HG03139 (cell line): ENCODE data around the gene TMCC2.
"Not testable (repeated sequence)": the region's sequence is repeated elsewhere in the genome, so short reads cannot be mapped to it uniquely, and the experiment has no call there.

Experiments
- ATAC-seq: cut with Tn5 transposase; IDR thresholded peaks from one replicate; pipeline ENCODE4 v1.9.1; 2021; ENCODE audit not compliant: unreplicated experiment

TMCC2 gene

DNA sequence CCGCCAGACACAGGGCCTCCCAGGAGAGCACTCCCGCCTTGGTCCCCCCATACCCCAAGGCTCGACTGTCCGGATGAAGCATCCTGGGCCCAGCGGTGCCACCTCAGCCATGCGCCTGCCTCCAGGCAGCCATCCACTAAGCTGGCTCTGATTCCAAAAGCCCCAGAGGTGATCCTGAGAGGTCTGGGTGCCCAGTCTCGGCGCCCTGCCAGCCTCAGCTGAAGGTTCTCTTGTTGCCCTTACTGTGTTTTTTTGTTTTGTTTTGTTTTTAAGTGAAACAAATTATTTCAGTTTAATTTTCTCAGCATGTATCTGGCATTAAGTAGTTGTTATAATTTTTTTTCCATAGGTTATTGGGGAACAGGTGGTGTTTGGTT lies 48.9 kb downstream of the TMCC2 start:
- ATAC-seq = no peak

DNA sequence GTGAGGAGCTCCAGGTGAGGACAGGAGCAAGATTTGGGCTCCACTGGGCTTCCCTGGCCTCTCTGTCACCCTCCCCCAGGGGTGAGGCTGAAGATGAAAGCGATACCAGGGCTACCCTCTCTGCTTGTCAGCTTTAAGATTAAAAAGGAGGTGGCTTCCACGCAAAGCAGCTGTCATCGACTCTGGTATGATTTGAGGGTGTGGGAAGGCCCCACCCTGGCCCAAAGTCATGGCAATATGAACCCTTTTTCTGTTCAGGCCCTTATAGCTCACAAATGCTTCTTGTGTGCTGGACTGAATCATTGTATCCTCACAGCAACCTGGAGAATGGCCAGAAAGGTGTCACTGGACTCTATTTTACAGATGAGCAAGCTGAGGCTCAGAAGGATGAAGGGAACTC lies 52.2 kb downstream of the TMCC2 start:
- ATAC-seq = no peak

DNA sequence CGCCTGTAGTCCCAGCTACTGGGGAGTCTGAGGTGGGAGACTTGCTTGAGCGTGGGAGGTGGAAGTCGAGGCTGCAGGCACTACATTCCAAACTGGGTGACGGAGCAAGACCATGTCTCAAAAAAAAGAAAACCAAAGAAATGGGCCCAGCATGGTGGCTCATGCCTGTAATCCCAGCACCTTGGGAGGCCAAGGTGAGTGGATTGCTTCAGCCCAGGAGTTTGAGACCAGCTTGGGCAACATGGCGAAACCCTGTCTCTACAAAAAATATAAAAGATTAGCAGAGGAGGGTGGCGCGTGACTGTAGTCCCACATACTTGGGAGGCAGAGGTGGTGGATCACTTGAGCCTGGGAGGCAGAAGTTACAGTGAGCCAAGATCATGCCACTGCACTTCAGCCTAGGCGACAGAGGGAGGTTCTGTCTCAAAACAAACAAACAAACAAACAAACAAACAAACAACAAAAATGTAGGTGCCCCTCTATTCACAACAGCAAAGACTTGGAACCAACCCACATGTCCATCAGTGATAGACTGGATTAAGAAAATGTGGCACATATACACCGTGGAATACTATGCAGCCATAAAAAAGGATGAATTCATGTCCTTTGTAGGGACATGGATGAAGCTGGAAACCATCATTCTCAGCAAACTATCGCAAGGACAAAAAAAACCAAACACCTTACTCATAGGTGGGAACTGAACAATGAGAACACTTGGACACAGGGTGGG lies 53.1 kb downstream of the TMCC2 start:
- ATAC-seq = not testable (repeated sequence)

DNA sequence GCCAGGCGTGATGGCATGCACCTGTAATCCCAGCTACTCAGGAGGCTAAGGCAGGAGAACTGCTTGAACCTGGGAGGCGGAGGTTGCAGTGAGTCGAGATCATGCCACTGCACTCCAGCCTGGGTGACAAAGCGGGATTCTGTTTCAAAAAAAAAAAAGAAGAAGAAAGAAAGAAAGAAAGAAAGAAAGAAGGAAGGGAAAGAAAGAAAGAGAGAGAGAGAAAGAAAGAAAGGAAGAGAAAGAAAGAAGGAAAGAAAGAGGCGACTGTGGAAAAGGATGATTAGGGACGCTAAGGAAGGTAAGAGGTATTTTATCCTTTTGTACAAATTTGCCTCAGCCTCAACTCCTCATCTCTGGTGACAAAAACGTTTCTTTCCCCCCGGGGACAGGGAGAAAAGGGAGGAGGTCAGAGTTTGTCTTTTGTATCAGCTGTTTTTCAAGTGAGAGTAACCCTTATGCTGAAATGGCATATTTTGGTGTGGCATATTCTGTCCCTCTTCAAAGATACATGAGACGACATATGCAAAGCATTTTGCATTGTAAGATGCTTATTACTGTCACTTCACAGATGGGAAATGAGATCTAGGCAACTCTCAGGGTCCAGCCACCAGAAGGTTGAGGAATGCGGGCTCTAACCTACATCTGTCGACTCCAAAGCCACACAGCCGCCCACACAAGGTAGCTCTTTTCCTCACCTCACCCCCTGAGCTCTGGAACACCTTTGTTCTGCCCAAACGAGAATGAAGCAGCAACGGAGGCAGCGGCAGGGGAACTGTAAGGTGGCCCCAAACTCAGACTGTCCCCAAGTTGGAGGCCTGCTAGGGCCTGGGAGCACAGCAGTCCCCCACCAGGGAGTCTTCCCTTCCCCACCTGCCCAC lies 55.8 kb downstream of the TMCC2 start:
- no peak for ATAC-seq

DNA sequence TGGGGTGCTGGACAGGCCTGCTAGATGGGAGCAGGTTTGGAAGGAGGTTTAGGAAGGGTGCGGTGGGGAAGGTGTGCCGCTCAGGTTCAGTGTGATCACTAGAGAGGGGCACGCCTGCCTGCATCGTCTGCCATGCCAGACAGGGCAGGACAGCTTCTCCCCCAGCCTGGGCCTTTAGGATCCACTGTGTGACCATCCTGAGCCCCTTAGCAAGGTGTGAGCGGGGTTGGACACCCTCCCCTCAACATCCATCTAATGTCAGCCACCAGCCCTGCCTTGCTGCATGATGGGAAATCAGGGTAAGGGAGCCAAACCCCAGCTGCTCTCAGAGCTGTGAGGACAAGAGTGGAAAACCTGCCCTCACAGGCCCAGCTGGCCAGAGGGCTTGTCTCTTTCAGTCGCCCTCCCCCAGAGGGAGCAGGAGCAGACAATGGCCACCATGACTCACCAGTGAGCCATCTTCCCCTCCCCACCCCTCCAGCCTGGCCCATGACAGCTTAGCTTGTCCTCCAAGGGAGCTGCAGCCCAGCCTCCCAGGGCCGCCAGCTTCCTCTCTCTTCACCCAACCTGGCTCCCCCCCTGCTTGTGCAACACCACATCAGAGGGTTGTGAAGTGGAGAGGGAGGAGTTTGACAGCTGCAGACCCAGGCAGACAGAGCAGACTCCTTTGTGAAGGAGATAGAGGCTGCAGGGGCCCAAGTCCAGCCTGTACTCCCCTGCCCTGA lies 56.8 kb downstream of the TMCC2 start:
- ATAC-seq = no peak

DNA sequence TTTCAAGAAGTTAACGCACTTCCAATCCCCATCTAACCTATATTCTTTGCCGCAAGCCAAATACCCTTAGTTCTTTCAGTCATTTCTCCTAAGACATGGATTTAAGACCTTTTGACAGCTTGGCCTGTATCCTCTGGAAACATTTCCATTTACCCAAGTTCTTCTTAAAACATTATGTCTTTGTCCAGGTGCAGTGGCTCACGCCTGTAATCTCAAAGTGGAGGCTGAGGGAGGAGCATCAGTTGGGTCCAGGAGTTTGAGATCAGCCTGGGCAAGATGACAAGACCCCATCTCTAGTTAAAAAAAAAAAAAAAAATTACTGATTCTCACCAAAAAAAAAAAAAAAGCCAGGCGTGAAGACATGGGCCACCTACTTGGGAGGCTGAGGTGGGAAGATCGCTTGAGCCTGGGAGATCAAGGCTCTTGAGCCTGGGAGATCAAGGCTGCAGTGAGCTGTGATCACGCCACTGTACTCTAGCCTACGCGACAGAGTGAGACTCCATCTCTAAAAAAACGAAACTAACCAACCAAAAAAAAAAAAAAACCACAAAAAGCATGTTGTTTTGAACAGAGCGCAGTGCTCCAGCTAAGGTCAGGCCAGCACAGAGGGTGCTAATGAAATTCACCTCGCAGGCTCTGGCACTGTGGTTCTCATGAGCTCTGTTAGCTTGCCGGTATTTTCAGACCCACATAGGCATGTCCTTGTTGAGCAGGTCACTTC lies 57.8 kb downstream of the TMCC2 start:
- no peak for ATAC-seq

DNA sequence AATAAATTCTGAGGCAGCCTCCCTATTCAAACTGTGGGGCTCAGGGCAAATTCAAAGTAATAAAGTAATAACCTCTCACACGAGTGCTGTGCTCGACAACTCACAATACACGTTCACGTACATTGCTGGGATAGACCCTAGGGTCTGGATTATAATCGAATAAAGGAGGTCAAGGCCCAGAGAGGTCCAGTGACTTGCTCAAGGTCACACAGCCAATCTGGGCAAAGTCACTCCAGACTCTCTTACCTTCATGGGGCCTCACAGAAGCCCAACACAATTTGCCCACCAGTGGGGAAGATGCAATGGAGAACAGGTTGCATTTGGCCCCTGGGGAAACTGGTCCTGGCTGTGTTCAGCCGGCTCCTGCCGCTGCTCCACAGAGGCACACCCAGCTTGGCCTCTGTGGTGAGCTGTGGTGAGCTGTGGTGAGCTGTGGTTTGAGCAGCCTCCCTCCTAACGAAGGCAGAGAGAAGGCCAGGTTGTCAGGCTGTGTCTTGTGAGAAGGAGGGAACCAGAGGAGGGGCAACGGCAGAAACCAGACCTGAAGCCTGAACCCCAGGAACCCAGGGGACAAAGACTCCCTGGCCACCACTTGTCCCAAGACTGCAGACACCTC lies 58.7 kb downstream of the TMCC2 start:
- peak; percentile 41 for ATAC-seq

DNA sequence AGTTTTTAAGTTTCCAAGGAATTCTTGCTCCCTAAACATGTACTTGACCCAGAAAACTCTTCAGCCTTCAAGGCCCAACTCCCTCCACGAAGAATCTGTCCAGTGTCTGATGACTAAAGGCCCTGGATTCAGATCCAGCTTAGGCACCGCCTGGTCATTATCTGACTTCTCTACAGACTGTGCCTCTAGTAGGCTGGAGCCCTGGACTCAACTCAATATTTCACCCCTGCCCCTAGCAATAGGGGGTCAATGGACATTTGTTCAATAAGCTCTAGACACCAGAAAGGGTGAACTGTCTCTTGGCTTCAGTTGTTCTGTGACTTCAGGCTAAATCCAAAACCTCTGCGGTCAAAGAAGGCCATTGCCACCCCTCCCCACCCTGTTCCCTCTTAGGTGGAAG lies 59.3 kb downstream of the TMCC2 start:
- no peak for ATAC-seq

DNA sequence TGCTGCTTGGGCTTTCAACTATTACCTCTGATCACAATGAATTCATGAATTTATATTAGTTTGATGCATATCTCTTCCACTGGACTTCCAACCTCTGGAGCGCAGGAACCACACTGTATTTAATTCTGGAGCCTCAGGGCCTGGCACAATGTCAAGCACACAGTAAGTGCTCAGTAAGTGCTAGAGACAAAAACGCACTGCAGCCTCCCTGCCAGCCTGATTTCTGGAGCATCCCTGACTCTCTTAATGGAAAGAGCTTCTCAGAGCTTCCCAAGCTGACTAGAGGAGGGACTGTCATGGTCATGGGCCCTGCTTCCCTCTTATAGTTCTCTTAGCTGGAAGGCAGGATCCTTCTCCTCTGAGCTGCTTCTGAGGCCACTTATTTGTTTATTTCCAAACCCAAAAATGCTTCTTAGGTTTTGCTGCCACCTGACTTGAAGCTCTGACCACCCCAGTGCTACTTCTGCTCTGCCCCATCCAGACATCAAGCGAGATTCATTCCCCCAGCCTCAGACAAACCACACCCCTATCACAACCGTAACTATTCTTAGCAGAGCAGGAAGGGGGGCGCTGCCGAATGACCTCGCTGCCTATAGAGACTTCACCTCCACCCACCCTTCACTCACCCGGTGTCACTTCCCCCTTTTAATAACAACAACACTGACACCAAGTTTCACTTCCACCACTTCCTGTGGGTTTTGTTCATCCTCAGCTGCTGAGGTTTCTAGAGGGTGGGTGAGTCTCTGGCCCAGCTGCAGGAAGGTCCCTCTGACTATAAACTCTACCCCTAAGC lies 60.2 kb downstream of the TMCC2 start:
- ATAC-seq = peak; percentile 70

DNA sequence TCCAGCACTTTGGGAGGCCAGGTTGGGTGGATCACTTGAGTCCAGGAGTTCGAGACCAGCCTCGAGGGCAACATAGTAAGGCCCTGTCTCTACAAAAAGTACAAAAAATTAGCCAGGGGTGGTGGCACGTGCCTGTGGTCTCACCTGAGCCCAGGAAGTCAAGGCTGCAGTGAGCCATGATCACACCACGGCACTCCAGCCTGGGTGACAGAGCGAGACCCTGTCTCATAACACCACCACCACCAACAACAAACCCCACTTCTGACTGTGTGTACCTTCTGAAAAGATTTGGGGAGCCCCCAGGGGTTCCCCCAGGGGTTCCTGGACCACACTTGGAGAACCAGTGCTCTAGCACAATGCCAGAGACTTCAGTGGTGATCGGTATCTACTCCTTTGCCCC lies 63.9 kb downstream of the TMCC2 start:
- ATAC-seq = no peak

DNA sequence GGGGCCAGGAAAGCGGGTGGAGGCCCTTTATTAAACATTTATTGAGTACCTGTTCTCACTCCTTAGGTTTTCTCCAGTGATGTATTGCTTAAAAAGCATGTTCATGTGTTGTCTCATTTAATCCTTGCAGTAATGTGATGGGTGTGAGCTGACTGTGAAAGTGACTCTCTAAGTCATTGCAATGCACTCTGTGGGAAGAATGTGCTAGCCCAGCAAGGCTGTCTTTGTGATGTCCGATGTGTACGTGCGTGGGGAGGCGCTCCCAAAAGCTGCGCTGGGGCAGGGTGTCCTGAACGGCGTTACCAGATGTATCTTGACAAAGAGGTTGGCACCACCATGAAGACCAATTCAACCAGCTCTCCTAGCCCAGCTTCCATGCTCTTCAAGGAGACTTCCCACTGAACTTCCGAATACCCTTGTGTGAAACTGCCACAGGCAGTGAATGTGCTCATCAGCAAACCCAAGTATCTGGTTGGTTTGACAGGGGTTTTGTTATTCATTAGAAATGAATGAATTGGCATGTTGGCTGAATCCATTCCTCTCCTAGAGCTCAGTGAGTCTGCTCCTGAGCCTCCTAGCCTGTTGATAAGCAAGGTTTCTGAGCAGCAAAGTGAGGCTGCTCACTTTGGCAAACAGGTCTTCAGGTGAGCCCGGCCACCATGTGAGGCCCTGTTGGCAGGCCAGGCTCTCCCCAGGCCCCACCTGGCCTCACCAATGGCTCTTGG lies 65.8 kb downstream of the TMCC2 start:
- no peak for ATAC-seq

DNA sequence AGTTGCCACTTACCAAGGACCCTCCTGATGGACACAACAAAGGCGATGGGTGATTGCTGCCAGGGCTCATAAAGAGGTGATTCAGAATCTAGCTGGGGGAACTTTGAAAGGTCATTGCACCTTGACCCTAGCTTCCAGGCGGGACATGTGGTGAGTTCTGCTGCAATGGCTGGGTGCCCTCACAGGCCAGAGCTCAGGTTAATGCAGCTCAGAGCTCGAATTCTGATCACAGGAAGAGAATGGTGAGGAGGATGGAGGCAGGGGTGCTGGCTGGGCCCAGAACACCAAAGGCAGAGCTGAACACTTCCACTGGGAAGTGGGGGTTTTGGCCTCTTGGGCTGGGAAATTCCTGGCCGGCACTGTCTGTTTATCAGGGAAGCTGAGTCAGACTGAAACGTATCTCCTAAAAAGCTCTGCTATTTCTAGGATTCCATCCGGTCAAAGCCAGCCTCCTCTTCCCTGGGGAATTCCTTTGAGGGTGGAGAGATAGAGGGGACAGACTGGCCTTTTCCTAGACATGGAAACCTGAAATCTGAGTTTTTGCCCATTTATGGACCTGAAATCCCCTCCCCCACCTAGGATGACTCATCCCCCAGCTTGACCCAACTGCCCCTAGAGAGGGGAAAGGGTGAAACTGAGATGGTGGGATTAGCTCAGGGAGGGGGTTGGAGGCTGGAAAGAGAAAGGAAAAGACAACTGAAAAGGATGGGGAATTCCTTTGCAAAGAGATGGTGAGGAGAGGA lies 66.6 kb downstream of the TMCC2 start:
- ATAC-seq = no peak

DNA sequence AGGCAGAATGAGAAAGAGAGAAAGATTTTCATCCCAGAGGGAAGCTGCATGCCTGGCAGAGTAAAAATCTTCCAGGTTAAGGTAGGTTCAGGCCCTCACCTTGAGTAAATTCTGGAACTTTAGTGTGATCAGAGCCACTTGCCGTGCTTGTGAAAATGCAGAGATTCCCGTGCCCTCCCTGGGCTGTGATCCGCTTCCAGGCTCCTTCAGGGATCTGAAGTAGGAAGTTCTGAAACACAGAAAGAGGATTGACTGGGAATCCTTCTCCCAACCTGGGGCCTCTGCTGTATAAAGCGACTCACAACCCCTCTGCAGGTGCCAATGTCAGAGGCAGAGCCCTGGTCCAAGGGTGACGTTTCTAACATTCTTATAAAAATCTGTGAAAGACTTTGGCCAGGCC lies 67.2 kb downstream of the TMCC2 start:
- no peak for ATAC-seq

DNA sequence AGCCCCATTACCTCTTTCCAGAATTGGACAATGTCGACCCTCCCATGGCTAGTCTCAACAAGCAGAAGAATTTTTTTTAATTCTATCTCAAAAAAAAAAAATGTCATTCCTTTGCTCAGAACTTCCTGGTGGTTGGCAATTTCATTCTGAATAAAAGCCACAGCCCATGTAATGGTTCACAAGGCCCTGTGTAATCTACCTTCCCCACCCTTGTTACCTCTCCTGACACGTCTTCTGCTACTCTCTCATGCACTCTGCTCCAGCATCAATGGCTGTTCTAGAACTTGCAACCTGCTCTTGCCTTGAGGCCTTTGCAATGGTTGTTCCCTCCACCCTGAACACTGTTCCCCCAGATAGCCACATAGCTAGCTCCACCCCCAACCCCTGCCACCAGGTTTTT lies 68.4 kb downstream of the TMCC2 start:
- no peak for ATAC-seq

DNA sequence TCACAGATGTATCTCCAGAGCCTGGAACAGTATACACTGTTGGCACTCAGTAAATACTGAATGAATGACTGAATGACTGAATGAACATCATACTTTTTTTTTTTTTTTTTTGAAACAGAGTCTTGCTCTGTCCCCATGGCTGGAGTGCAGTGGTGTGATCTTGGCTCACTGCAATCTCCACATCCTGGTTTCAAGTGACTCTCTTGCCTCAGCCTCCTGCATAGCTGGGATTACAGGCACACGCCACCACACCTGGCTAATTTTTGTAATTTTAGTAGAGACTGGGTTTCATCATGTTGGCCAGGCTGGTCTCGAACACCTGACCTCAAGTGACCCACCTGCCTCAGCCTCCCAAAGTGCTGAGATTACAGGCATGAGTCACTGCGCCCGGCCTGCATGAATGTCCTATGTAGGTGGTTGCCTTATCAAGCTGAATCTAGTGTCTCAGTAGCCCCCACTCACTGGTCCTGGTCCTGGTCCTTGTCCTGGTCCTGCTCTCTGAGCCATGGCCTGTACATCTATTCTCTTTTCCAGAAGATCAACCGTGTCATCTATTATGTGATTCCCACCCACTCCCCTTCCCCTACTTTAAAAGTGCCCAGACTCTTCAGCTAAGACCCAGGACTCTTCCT lies 69.9 kb downstream of the TMCC2 start:
- not testable (repeated sequence) for ATAC-seq

DNA sequence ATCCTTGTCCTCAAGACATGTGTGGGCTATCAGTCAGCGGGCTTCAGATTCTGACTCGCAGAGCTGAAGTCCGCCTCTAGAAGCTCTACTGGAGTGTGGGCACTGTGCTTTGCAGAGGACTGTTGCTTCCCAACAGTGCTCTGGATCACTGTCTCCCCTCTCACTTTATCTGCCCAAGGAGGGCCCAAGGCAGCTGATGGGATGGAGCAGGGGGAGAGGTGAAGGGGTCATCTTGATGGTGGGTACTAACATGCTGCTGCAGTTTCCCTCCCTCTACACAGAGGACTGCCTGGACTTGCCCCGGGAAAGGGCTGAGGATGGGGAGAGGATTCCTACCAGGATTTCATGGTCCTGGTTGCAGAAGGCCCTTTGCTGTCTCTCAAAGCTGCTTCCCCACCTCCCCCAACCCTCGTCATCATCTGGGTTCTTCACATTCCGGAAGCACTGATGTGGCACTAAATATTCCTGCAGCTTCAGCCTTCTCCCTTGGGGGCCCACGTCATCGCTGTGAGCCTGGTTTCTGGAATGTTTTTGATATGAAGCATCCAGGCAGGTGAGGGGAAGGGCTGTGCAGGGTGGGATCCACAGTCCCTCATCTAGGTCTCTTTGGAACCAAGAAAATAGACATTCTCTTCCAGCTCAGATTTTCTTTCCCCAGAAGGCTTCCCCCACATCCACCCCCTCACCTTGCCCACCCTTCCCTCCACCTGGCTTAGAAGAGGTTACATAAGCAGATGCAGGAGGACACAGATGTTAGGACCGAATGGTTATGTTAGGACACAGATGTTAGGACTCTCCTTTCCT lies 70.6 kb downstream of the TMCC2 start:
- ATAC-seq = no peak

DNA sequence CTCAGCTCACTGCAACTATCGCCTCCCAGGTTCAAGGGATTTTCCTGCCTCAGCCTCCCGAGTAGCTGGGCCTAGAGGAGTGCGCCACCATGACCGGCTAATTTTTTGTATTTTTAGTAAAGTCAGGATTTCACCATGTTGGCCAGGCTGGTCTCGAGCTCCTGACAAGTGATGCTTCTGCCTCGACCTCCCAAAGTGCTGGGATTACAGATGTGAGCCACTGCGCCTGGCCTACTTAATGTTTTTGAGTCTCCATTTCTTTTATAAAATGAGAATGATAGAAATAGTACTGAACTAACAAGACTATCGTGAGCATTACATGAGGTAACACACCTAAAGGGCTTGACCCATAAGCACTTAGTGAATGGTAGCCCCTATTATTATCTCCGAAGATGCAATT lies 72.4 kb downstream of the TMCC2 start:
- ATAC-seq = no peak
